GM23248 (cell line): ENCODE measurements around the gene KIAA1586. TPM values are rescaled to one million over a fixed set of nuclear protein-coding genes. Genes with fewer than 3 reads are reported as not detected.

Source experiments
- DNase-seq: peaks from one replicate; pipeline ENCODE4 v3.0.0-alpha.2; 2015
- H2AFZ ChIP-seq: fragments of 200-600 bp; sonication (generic); 2 replicates; pipeline ENCODE4 v1.6.1; 2016; ENCODE audit warnings: antibody characterized with exemption
- H3F3A ChIP-seq: fragments of 200-600 bp; sonication (generic); 2 replicates; pipeline ENCODE4 v1.6.1; 2016; ENCODE audit warnings: mild to moderate bottlenecking, antibody characterized with exemption, mixed run types; ENCODE audit not compliant: insufficient read depth
- H3K27ac ChIP-seq: fragments of 200-600 bp; sonication (generic); 2 replicates; pipeline ENCODE4 v1.5.1; 2016; ENCODE audit warnings: mild to moderate bottlenecking
- H3K27me3 ChIP-seq: fragments of 200-600 bp; sonication (generic); replicated peaks from 2 replicates; pipeline ENCODE4 v1.6.1; 2016; ENCODE audit warnings: mild to moderate bottlenecking; ENCODE audit not compliant: insufficient read depth
- H3K36me3 ChIP-seq: fragments of 200-600 bp; sonication (generic); 2 replicates; pipeline ENCODE4 v1.6.1; 2016; ENCODE audit warnings: low read depth, mild to moderate bottlenecking
- H3K4me1 ChIP-seq: fragments of 200-600 bp; sonication (generic); 2 replicates; pipeline ENCODE4 v1.6.1; 2016; ENCODE audit warnings: mild to moderate bottlenecking; ENCODE audit not compliant: insufficient read depth
- H3K4me2 ChIP-seq: fragments of 200-600 bp; sonication (generic); one replicate; pipeline ENCODE4 v1.6.1; 2016; ENCODE audit warnings: mild to moderate bottlenecking; ENCODE audit not compliant: unreplicated experiment
- H3K4me3 ChIP-seq: fragments of 200-600 bp; sonication (generic); 2 replicates; pipeline ENCODE4 v1.5.1; 2016; ENCODE audit warnings: mild to moderate bottlenecking
- H3K79me2 ChIP-seq: fragments of 200-600 bp; sonication (generic); 2 replicates; pipeline ENCODE4 v1.6.1; 2016; ENCODE audit warnings: mild to moderate bottlenecking; ENCODE audit not compliant: insufficient read depth
- H3K9ac ChIP-seq: fragments of 200-600 bp; sonication (generic); 2 replicates; pipeline ENCODE4 v1.6.1; 2016; ENCODE audit warnings: mild to moderate bottlenecking
- H3K9me2 ChIP-seq: fragments of 200-600 bp; sonication (generic); 2 replicates; pipeline ENCODE4 v1.6.1; 2016; ENCODE audit warnings: mixed run types, mild to moderate bottlenecking, moderate library complexity; ENCODE audit not compliant: insufficient read depth
- H3K9me3 ChIP-seq: fragments of 200-600 bp; sonication (generic); one replicate; pipeline ENCODE4 v1.6.1; 2017; ENCODE audit warnings: low read depth
- H4K20me1 ChIP-seq: fragments of 200-600 bp; sonication (generic); 2 replicates; pipeline ENCODE4 v1.6.0; 2016; ENCODE audit not compliant: insufficient read depth
- EZH2 ChIP-seq: fragments of 200-600 bp; sonication (generic); IDR thresholded peaks from 2 replicates; pipeline ENCODE4 v1.6.1; 2018; ENCODE audit warnings: antibody characterized with exemption, mild to moderate bottlenecking; ENCODE audit not compliant: insufficient read depth, poor library complexity, severe bottlenecking
- EZH2phosphoT487 ChIP-seq: fragments of 200-600 bp; sonication (generic); IDR thresholded peaks from 2 replicates; pipeline ENCODE4 v1.6.1; 2018; ENCODE audit warnings: antibody characterized with exemption, moderate library complexity, mild to moderate bottlenecking, low read depth; ENCODE audit not compliant: insufficient read depth
- WGBS, 2 experiments: methylation state at CpG; one replicate each; pipeline ENCODE4 v1.1.6; 2015 to 2017; ENCODE audit warnings: low lambda C conversion rate in 2 of 2, low coverage in 1 of 2; ENCODE audit errors: missing lambda C conversion rate in 2 of 2; 5-methylcytosine and 5-hydroxymethylcytosine counted together
- in situ Hi-C: fragments of 300-500 bp; cut with MboI; formaldehyde crosslinking; loops from 2 replicates; pipeline ENCODE4 v1.15.0; 2020
- polyA plus RNA-seq: library from polyadenylated mRNA; unstranded; fragments of >200 nt; fragmentation: Nextera tagmentation; extraction: Ambion mirVana; gene quantifications from 2 replicates; pipeline ENCODE4 v1.2.1, GENCODE V29; 2016
- total RNA-seq: library from RNA; depleted of rRNA; stranded (reverse); fragments of >200 nt; shearing (Covaris generic); gene quantifications from 2 replicates; pipeline ENCODE4 v1.2.3, GENCODE V29; 2014

KIAA1586 gene
- total and polyA plus RNA-seq, 2 experiments from 2014 or later = 11.8 to 19.0 TPM

DNA sequence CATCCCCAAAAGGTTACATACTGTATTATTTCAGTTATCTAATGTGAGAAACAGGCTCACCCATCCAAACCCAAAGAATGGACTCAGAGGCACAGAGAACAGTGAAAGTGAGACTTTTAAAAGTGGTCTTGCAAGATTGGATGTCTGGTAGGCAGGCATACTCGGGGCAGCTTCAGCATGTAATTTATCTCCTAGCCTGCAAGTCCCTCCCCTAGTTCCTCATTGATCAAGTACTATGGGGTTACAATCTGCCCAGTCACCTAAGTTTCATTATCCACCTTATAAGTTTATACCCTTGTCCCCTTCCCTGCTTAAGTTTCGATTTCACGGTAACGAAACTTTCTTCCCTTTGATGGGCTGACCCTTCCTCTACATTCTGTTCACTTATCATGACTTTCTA lies 22.7 kb downstream of the KIAA1586 start:
- Histone ChIP-seq H3K9me3 (no peaks in the 10 kb centered on the region), H3K9ac (no peak overlapping the region), H3K36me3 (no peaks in the 10 kb centered on the region), H3K27ac (no peak overlapping the region), H3K9me2 (no peaks in the 10 kb centered on the region), H2AFZ (no peak overlapping the region), H3F3A (peaks cover 12% of the 10 kb centered on the region), H3K27me3 (no peaks in the 10 kb centered on the region), H3K4me1 (peaks cover 11% of the 10 kb centered on the region), H3K79me2 (no peaks in the 10 kb centered on the region), H3K4me2 (no peak overlapping the region), H3K4me3 (no peak overlapping the region), H4K20me1 (no peaks in the 10 kb centered on the region)
- no peak for DNase-seq
- TF ChIP-seq EZH2 (no peak), EZH2phosphoT487 (no peak)
- WGBS, 2 experiments = 83 to 91% methylated on average over 4 of the region's 4 CpGs
- in situ Hi-C loops = no loop called here

DNA sequence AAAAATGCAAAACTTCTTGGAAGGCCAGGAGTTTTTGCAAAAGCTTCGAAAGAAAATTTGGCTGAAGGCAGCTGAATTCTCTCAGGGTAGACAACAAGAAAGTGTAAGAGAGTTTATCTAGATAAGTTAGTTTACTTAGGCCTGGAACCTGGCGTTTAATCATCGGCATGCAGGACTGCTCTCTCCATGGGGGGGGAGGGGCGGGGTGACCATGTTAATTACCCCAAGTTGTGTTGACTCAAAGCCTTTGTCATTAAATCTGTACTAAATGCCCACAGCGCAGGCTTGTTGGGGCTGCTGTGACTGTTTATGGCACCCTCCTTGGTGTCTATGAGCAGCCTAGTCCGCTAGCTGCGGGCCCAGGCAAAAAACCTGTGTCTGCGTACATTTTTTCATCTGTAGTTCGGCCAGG lies 23.4 kb downstream of the KIAA1586 start:
- DNase-seq = no peak
- in situ Hi-C loops = no loop called here
- no peaks in the 10 kb centered on the region for H4K20me1 ChIP-seq

DNA sequence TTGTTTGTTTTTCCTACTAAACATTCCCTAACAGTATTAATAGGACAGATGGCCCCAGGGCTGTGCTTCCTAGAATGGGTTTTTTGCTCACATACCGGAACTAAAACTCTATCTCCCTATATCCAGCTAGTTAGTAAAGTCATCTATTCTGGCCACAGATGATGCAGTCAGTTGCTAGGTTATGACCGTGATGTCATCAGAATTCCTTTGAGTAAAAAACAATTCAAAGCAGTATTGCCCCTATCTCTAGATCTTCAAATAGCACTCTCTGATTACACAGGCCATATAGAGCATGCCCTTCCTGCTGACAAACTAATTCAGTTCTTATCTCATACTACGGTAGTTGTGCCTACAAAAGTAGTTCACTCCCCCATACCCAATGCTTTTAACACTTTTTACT lies 25.6 kb downstream of the KIAA1586 start:
- WGBS, 2 experiments = 84 to 91% methylated on average over 3 of the region's 3 CpGs
- Histone ChIP-seq H3K79me2 (no peaks in the 10 kb centered on the region), H3K4me1 (no peaks in the 10 kb centered on the region), H3K27ac (no peak overlapping the region), H3K9me3 (no peaks in the 10 kb centered on the region), H3K36me3 (no peaks in the 10 kb centered on the region), H3K27me3 (no peaks in the 10 kb centered on the region), H3K9me2 (no peaks in the 10 kb centered on the region), H4K20me1 (no peaks in the 10 kb centered on the region), H3K4me3 (no peak overlapping the region), H3K9ac (no peak overlapping the region), H2AFZ (no peak overlapping the region), H3F3A (no peaks in the 10 kb centered on the region), H3K4me2 (no peak overlapping the region)
- TF ChIP-seq EZH2phosphoT487 (no peak), EZH2 (no peak)
- DNase-seq = no peak
- in situ Hi-C loops = no loop called here

More for the DNA sequence above, 23.4 kb downstream of the KIAA1586 start:
- no peaks in the 10 kb centered on the region for H3K9me3 ChIP-seq
- H3K36me3 ChIP-seq = no peaks in the 10 kb centered on the region
- peaks cover 4% of the 10 kb centered on the region for H3K4me1 ChIP-seq
- no peak overlapping the region for H3K27ac ChIP-seq
- TF ChIP-seq EZH2 (no peak), EZH2phosphoT487 (no peak)
- H3K27me3 ChIP-seq = no peaks in the 10 kb centered on the region
- no peak overlapping the region for H3K4me2 ChIP-seq
- no peak overlapping the region for H2AFZ ChIP-seq
- no peak overlapping the region for H3K9ac ChIP-seq
- H3K4me3 ChIP-seq = no peak overlapping the region
- no peaks in the 10 kb centered on the region for H3K9me2 ChIP-seq
- peaks cover 5% of the 10 kb centered on the region; the same call in 1 of the 2 replicates for H3F3A ChIP-seq
- no peaks in the 10 kb centered on the region for H3K79me2 ChIP-seq
- 97% methylated on average over 8 to 9 of the region's 9 CpGs for WGBS, 2 experiments

DNA sequence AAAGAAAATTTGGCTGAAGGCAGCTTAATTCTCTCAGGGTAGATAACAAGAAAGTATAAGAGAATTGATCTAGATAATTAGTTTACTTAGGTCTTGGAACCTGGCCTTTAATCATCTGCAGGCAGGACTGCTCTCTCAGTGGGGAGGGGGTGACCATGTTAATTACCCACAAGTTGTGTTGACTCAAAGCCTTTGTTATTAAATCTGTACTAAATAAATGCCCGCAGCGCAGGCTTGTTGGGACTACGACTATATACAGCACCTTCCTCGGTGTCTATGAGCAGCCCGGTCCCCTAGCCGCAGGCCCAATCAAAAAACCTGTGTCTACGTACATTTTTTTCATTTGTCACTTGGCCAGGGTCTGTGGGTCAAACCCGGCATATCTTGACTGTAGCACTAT lies 27.9 kb downstream of the KIAA1586 start:
- H2AFZ ChIP-seq = no peak overlapping the region
- no peaks in the 10 kb centered on the region for H3K9me2 ChIP-seq
- no peaks in the 10 kb centered on the region for H3F3A ChIP-seq
- TF ChIP-seq EZH2 (no peak), EZH2phosphoT487 (no peak)
- H3K27ac ChIP-seq = no peak overlapping the region
- no peak for DNase-seq
- WGBS, 2 experiments = 65 to 67% methylated on average over 8 of the region's 8 CpGs
- H3K79me2 ChIP-seq = no peaks in the 10 kb centered on the region
- no peak overlapping the region for H3K4me2 ChIP-seq
- in situ Hi-C loops = no loop called here
- no peak overlapping the region for H3K9ac ChIP-seq
- H4K20me1 ChIP-seq = no peaks in the 10 kb centered on the region
- H3K4me3 ChIP-seq = no peak overlapping the region
- H3K27me3 ChIP-seq = no peaks in the 10 kb centered on the region
- H3K4me1 ChIP-seq = no peaks in the 10 kb centered on the region
- no peaks in the 10 kb centered on the region for H3K36me3 ChIP-seq
- no peaks in the 10 kb centered on the region for H3K9me3 ChIP-seq

DNA sequence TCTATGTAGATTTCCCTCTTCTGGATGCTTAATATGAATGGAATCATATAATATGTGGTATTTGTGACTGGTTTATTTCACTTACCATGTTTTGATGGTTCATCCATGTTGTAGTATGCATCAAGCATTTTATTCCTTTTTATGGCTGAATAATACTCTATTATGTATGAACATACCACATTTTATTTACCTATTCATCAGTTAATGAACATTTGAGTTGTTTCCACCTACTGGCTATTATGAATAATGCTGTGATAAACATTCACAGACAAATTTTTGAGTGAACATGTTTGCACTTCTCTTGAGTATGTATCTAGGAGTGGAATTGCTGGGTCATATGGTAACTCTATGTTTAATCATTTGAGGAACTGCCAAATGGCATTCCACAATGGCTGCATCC lies 28.6 kb downstream of the KIAA1586 start:
- no peak overlapping the region for H3K9ac ChIP-seq
- H3F3A ChIP-seq = no peaks in the 10 kb centered on the region
- H3K9me3 ChIP-seq = no peaks in the 10 kb centered on the region
- H3K36me3 ChIP-seq = no peaks in the 10 kb centered on the region
- H3K4me2 ChIP-seq = no peak overlapping the region
- no peak overlapping the region for H3K4me3 ChIP-seq
- H2AFZ ChIP-seq = no peak overlapping the region
- H4K20me1 ChIP-seq = no peaks in the 10 kb centered on the region
- no peak overlapping the region for H3K27ac ChIP-seq
- H3K9me2 ChIP-seq = no peaks in the 10 kb centered on the region
- H3K79me2 ChIP-seq = no peaks in the 10 kb centered on the region
- no peak for TF ChIP-seq EZH2
- TF ChIP-seq EZH2phosphoT487 = no peak
- no peaks in the 10 kb centered on the region for H3K27me3 ChIP-seq
- H3K4me1 ChIP-seq = no peaks in the 10 kb centered on the region
- no peak for DNase-seq
- in situ Hi-C loops = no loop called here
